ENCODE measurements around the gene NEU2. TPM values are rescaled to one million over a fixed set of nuclear protein-coding genes. Genes with fewer than 3 reads are reported as not detected.
"Not testable (repeated sequence)": the region's sequence is repeated elsewhere in the genome, so short reads cannot be mapped to it uniquely, and the experiment has no call there.

NEU2 gene
- total RNA-seq, 2 experiments from 2014 or later, result not detected

GRCh38 chr2:233061591-233062450 lies 29.3 kb downstream of the NEU2 start:
- ChIA-PET CTCF (interaction anchor here (0.7 to 3.4 kb wide), 10 partner anchors 9 to 194 kb away, joined by 3 to 22 read pairs (median 3); no protein-coding TSS in a partner anchor), POLR2A (interaction anchor here (0.6 to 2.4 kb wide), 5 partner anchors 16 to 363 kb away, joined by 4 to 29 read pairs (median 11); no protein-coding TSS in a partner anchor)
- H3K27me3 Mint-ChIP-seq, result no peaks in the 10 kb centered on the region
- peak; percentile 51 for ATAC-seq
- H3K4me1 Mint-ChIP-seq, result peaks cover 40% of the 10 kb centered on the region
- peaks cover 9% of the 10 kb centered on the region for H3K36me3 Mint-ChIP-seq (ENCODE audit: low read depth)
- H3K4me3 Mint-ChIP-seq, result peak overlapping the region; percentile 96
- peak overlapping the region; percentile 90 for H3K27ac Mint-ChIP-seq
- H3K9me3 Mint-ChIP-seq (ENCODE audit: low read depth), result no peaks in the 10 kb centered on the region
- intact Hi-C loops (cut with DNase I, micrococcal nuclease), result loop anchor here (1.0 to 5.0 kb wide), 6 partner anchors 20 to 290 kb away; partner anchors contain the start of genes ATG16L1 (in 2 of the 2) and DGKD (in 1 of the 2)
- DNase-seq, result peak; percentile 70

- Mint-ChIP-seq H3K4me3 (peak overlapping the region; percentile 96), H3K27me3 (no peaks in the 10 kb centered on the region), H3K9me3 (ENCODE audit: low read depth) (no peaks in the 10 kb centered on the region), H3K27ac (peak overlapping the region; percentile 90), H3K4me1 (peaks cover 46% of the 10 kb centered on the region), H3K36me3 (ENCODE audit: low read depth) (peaks cover 15% of the 10 kb centered on the region)
- DNase-seq (no peak), ATAC-seq (no peak)
- ChIA-PET CTCF (no interaction called here), POLR2A (no interaction called here)
- intact Hi-C loops (cut with DNase I, micrococcal nuclease), result loop anchor here (5.0 kb wide), 2 partner anchors 170 to 290 kb away; partner anchors contain the start of gene DGKD (in 1 of the 2)
These were observed 30.0 kb downstream of the NEU2 start for GRCh38 chr2:233062451-233062850.

- H3K27me3 Mint-ChIP-seq, result no peaks in the 10 kb centered on the region
- intact Hi-C loops (cut with DNase I, micrococcal nuclease), result loop anchor here (5.0 kb wide), 2 partner anchors 169 to 289 kb away; partner anchors contain the start of gene DGKD (in 1 of the 2)
- peak overlapping the region; percentile 96 for H3K4me3 Mint-ChIP-seq
- H3K27ac Mint-ChIP-seq, result peak overlapping the region; percentile 90
- peaks cover 50% of the 10 kb centered on the region for H3K4me1 Mint-ChIP-seq
- ChIA-PET POLR2A (no interaction called here), CTCF (interaction anchor here (1.2 kb wide), 1 partner anchor 9 kb away, joined by 5 read pairs; no protein-coding TSS in a partner anchor)
- ATAC-seq (no peak), DNase-seq (no peak)
- H3K36me3 Mint-ChIP-seq (ENCODE audit: low read depth), result peaks cover 15% of the 10 kb centered on the region
- no peaks in the 10 kb centered on the region for H3K9me3 Mint-ChIP-seq (ENCODE audit: low read depth)
These were observed 30.4 kb downstream of the NEU2 start for GRCh38 chr2:233062946-233063268.

GRCh38 chr2:233063269-233063975 lies 30.9 kb downstream of the NEU2 start:
- ATAC-seq, result no peak
- Mint-ChIP-seq H3K4me1 (peaks cover 52% of the 10 kb centered on the region), H3K27ac (peak overlapping the region; percentile 90), H3K27me3 (no peaks in the 10 kb centered on the region), H3K9me3 (ENCODE audit: low read depth) (no peaks in the 10 kb centered on the region), H3K4me3 (peak overlapping the region; percentile 96), H3K36me3 (ENCODE audit: low read depth) (peaks cover 16% of the 10 kb centered on the region)
- CTCF ChIA-PET, result interaction anchor here (0.8 to 1.8 kb wide), 5 partner anchors 9 to 172 kb away, joined by 3 to 6 read pairs (median 4); no protein-coding TSS in a partner anchor
- intact Hi-C loops (cut with DNase I, micrococcal nuclease), result loop anchor here (5.0 kb wide), 2 partner anchors 169 to 289 kb away; partner anchors contain the start of gene DGKD (in 1 of the 2)
- POLR2A ChIA-PET, result interaction anchor here (0.6 to 1.7 kb wide), 2 partner anchors 18 to 171 kb away, joined by 4 to 6 read pairs; no protein-coding TSS in a partner anchor
- peak; percentile 45 for DNase-seq

DNA sequence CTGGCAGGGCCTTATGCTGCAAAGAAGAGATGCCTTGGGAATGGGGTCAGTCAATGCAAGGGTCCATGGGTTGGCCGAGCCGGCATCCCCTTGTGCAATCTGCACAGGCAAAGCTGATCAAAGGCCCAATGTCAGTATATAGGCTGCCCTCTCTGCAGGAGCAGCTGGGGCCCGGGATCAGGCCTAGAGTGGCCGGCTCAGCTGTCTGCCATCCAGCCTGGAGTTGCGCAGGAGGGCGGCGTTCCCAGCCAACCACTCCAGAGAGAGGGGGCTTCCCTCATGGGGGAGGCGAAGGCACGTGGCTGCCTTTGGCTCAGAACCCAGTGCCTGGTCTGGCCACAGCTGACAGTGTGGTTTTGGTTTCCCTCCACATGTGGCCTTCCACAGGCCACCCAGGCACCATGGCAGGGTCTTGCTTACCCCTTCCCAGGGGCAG lies 31.5 kb downstream of the NEU2 start:
- no peak for ATAC-seq
- intact Hi-C loops (cut with DNase I, micrococcal nuclease), result loop anchor here (5.0 kb wide), 2 partner anchors 168 to 288 kb away; partner anchors contain the start of gene DGKD (in 1 of the 2)
- Mint-ChIP-seq H3K36me3 (ENCODE audit: low read depth) (peaks cover 22% of the 10 kb centered on the region), H3K27me3 (no peaks in the 10 kb centered on the region), H3K27ac (peak overlapping the region; percentile 90), H3K4me1 (peaks cover 56% of the 10 kb centered on the region), H3K9me3 (ENCODE audit: low read depth) (no peaks in the 10 kb centered on the region), H3K4me3 (no peak overlapping the region)
- ChIA-PET POLR2A (interaction anchor here (0.6 to 1.7 kb wide), 2 partner anchors 17 to 170 kb away, joined by 4 to 6 read pairs; no protein-coding TSS in a partner anchor), CTCF (interaction anchor here (0.6 to 1.8 kb wide), 7 partner anchors 10 to 211 kb away, joined by 3 to 6 read pairs (median 4); no protein-coding TSS in a partner anchor)
- no peak for DNase-seq

DNA sequence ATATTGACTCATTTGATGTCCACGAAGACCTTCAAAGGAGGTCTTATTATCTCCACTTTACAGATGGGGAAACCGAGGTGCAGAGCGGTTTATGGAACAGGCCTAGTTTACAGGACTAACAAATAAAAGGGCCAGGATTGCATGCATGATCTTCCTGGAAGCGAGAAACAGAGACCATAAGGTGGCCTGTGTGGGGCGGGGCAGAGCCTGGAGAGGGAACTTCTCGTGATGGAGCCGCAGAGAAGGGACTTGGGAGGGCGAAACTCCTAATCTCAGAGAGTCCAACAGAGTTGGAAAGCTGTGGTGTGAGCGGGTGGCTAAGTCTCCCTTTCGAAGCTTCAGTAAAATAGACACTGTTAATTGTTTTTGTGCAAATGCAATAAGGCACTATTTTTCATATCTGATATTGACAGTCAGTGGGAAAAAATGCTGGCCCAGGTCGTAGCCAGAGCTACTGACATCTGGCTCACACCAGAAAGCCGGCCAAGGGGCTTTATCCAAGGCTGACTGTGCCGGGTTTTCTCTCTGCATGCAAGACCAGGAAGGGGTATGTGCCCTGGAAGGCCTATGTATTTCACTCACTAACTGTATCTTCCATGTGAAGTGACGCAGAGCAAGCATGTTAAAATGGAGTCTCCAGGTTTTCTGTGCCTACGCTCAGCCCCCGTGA lies 32.2 kb downstream of the NEU2 start:
- Mint-ChIP-seq H3K4me3 (no peak overlapping the region), H3K9me3 (ENCODE audit: low read depth) (no peaks in the 10 kb centered on the region), H3K27me3 (no peaks in the 10 kb centered on the region), H3K27ac (no peak overlapping the region), H3K36me3 (ENCODE audit: low read depth) (peaks cover 23% of the 10 kb centered on the region), H3K4me1 (peaks cover 61% of the 10 kb centered on the region)
- CTCF ChIA-PET, result interaction anchor here (0.6 to 1.8 kb wide), 6 partner anchors 11 to 212 kb away, joined by 3 to 6 read pairs (median 4); no protein-coding TSS in a partner anchor
- no peak for DNase-seq
- POLR2A ChIA-PET, result interaction anchor here (1.7 kb wide), 1 partner anchor 17 kb away, joined by 6 read pairs; no protein-coding TSS in a partner anchor
- no peak for ATAC-seq
- intact Hi-C loops (cut with DNase I, micrococcal nuclease), result loop anchor here (5.0 kb wide), 2 partner anchors 168 to 288 kb away; partner anchors contain the start of gene DGKD (in 1 of the 2)

DNA sequence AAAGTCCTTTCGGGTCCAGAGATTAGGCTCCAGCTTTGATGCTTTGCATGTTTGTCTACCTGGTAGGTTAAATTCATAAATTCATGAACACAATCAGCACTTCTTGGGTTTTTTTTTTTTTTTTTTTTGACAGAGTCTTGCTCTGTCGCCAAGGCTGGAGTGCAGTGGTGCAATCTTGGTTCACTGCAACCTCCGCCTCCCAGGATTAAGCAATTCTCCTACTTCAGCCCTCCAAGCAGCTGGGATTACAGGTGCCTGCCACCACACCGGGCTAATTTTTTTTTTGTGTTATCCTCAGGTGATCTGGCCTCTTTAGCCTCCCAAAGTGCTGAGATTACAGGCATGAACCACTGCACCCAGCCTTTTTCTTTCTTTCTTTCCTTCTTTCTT lies 32.7 kb downstream of the NEU2 start:
- POLR2A ChIA-PET, result interaction anchor here (1.7 kb wide), 1 partner anchor 16 kb away, joined by 6 read pairs; no protein-coding TSS in a partner anchor
- intact Hi-C loops (cut with DNase I, micrococcal nuclease); H3K9me3 Mint-ChIP-seq (ENCODE audit: low read depth); H3K4me3 Mint-ChIP-seq; H3K27ac Mint-ChIP-seq; H3K27me3 Mint-ChIP-seq; DNase-seq; ATAC-seq: not testable (repeated sequence)
- CTCF ChIA-PET, result interaction anchor here (0.6 to 1.8 kb wide), 3 partner anchors 11 to 17 kb away, joined by 4 to 6 read pairs (median 4); no protein-coding TSS in a partner anchor
- peaks cover 63% of the 10 kb centered on the region for H3K4me1 Mint-ChIP-seq
- peaks cover 24% of the 10 kb centered on the region for H3K36me3 Mint-ChIP-seq (ENCODE audit: low read depth)

DNA sequence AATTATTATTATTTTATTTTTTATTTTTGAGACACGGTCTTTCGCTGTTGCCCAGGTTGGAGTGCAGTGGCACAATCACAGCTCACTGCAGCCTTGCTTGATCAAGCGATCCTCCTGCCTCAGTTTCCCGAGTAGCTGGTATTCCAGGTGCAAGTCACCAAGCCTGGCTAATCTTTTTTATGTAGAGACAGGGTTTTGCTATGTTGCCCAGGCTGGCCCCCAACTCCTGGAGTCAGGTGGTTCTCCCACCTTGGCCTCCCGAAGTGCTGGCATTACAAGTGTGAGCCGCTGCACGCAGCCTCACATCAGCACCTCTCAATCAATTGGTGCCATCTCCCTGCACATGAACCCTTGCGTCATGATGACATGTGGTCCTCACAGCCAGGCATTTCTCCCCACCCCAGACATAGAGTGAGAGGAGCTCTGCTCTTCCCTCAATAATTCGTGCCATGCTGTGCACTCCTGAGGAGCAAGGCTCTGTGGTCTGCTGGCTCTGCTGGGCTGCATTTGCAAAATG lies 33.5 kb downstream of the NEU2 start:
- POLR2A ChIA-PET, result no interaction called here
- Mint-ChIP-seq H3K27me3 (no peaks in the 10 kb centered on the region), H3K27ac (no peak overlapping the region), H3K9me3 (ENCODE audit: low read depth) (no peaks in the 10 kb centered on the region), H3K4me3 (no peak overlapping the region), H3K4me1 (peaks cover 70% of the 10 kb centered on the region), H3K36me3 (ENCODE audit: low read depth) (peaks cover 28% of the 10 kb centered on the region)
- ATAC-seq (no peak), DNase-seq (no peak)
- CTCF ChIA-PET, result interaction anchor here (0.6 to 1.0 kb wide), 3 partner anchors 25 to 654 kb away, joined by 3 read pairs; no protein-coding TSS in a partner anchor
- intact Hi-C loops (cut with DNase I, micrococcal nuclease), result no loop called here

GRCh38 chr2:233068762-233069418 lies 36.4 kb downstream of the NEU2 start:
- no peak for DNase-seq
- Mint-ChIP-seq H3K4me1 (peaks cover 62% of the 10 kb centered on the region), H3K27ac (peak overlapping the region; percentile 66), H3K9me3 (ENCODE audit: low read depth) (peaks cover 3% of the 10 kb centered on the region), H3K4me3 (no peak overlapping the region), H3K36me3 (ENCODE audit: low read depth) (peaks cover 37% of the 10 kb centered on the region), H3K27me3 (no peaks in the 10 kb centered on the region)
- no peak for ATAC-seq
- intact Hi-C loops (cut with DNase I, micrococcal nuclease), result no loop called here
- CTCF ChIA-PET, result no interaction called here
- POLR2A ChIA-PET, result no interaction called here

GRCh38 chr2:233072838-233073237 lies 40.4 kb downstream of the NEU2 start:
- ChIA-PET CTCF (no interaction called here), POLR2A (no interaction called here)
- peaks cover 30% of the 10 kb centered on the region for H3K36me3 Mint-ChIP-seq (ENCODE audit: low read depth)
- ATAC-seq (no peak), DNase-seq (no peak)
- no peak overlapping the region for H3K4me3 Mint-ChIP-seq
- intact Hi-C loops (cut with DNase I, micrococcal nuclease), result no loop called here
- peaks cover 3% of the 10 kb centered on the region for H3K9me3 Mint-ChIP-seq (ENCODE audit: low read depth)
- no peak overlapping the region for H3K27ac Mint-ChIP-seq
- peaks cover 35% of the 10 kb centered on the region for H3K4me1 Mint-ChIP-seq
- H3K27me3 Mint-ChIP-seq, result no peaks in the 10 kb centered on the region

Data from activated CD4-positive, alpha-beta T cell treated with anti-CD3 and anti-CD28 coated beads for 36 hours (primary cell).